LNCaP clone FGC (cell line): ENCODE data around the gene WDR93.

ENCODE experiments used
- DNase-seq: peaks from one replicate; pipeline ENCODE4 v3.0.0-alpha.2; 2011; ENCODE audit warnings: low read depth
- H3K4me3 ChIP-seq: 2 replicates; pipeline ENCODE4 v1.5.1; 2011; ENCODE audit warnings: mild to moderate bottlenecking, low read depth, low read length, control low read depth
- CTCF ChIP-seq: IDR thresholded peaks from 2 replicates; pipeline ENCODE4 v1.5.1; 2012; ENCODE audit warnings: mild to moderate bottlenecking; ENCODE audit not compliant: control insufficient read depth, insufficient read depth; ENCODE audit errors: extremely low read depth

WDR93 gene

DNA sequence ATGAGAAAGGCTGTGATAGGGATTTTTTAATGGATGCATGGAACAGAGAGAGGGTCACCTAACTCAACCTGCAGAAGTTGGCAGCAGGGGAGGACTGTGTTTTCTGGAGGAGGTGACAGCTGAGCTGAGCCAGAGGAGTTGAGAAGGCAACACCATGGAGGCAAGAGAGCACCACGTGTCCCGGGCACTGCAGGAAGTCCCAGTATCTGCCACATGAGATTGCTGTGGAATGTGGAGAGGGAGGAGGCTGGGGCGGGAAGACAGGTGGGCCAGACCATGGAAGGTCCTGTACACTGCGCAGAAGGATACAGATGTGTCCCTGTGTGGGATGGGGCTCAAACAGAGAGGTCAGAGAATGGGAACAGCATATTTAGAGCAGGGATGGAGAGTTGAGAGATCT, 45.2 kb downstream of the WDR93 start:
- no peak for DNase-seq
- TF ChIP-seq CTCF = no peak
- no peak overlapping the region for H3K4me3 ChIP-seq

GRCh38 chr15:89740137-89740536, 49.5 kb downstream of the WDR93 start:
- H3K4me3 ChIP-seq = no peak overlapping the region
- DNase-seq = peak; percentile 39

DNA sequence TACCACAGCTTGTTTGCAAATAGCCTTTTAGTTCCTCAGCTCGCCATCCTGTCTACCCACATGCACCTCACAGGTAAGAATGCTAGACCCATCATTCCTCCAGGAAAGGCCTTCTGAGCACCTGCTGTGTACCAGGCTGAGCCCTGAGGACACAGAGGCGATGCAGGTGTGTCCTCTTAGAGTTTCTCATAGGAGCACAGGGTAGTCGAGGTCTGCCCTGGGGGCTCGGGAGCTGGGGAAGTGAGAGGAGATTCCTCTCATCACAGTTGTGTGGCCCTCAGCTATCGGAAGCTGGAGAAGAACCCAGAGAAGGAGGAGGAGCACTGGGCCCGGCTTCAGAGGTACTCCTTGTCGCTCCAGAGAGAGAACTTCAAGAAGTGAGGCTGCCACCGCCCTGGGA, 52.4 kb downstream of the WDR93 start:
- TF ChIP-seq CTCF = no peak
- DNase-seq = no peak

More at GRCh38 chr15:89740137-89740536, 49.5 kb downstream of the WDR93 start:
- TF ChIP-seq CTCF = peak; percentile 86

GRCh38 chr15:89743594-89743993, 53.0 kb downstream of the WDR93 start:
- H3K4me3 ChIP-seq = no peak overlapping the region
- no peak for TF ChIP-seq CTCF
- no peak for DNase-seq

More for the DNA sequence above, 52.4 kb downstream of the WDR93 start:
- no peak overlapping the region for H3K4me3 ChIP-seq

GRCh38 chr15:89745131-89745530, 54.5 kb downstream of the WDR93 start:
- no peak for DNase-seq
- TF ChIP-seq CTCF = no peak
- H3K4me3 ChIP-seq = no peak overlapping the region

DNA sequence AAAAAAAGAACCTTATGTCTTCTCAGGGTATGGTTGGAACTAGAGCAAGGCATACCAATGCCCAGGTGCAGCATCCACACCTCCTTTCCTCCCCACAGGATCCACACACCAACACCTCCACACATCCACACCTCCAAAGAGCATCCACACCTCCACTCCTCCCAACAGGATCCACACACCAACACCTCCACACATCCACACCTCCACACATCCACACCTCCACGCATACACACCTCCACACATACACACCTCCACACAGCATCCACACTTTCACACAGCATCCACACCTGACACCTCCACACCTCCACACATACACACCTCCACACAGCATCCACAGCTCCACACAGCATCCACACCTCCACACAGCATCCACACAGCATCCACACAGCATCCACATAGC, 55.2 kb downstream of the WDR93 start:
- no peak overlapping the region for H3K4me3 ChIP-seq
- DNase-seq = no peak
- no peak for TF ChIP-seq CTCF

DNA sequence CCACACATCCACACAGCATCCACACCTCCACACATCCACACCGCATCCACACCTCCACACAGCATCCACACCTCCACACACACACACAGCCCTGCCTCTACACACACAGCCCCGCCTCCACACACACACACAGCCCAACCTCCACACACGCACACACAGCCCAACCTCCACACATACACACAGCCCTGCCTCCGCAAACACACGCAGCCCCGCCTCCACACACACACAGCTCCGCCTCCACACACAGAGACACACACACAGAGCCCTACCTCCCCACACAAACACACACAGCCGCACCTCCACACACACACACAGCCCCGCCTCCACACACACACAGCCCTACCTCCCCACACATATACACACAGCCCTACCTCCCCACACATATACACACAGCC, 55.8 kb downstream of the WDR93 start:
- TF ChIP-seq CTCF = no peak
- no peak for DNase-seq
- H3K4me3 ChIP-seq = no peak overlapping the region
